AG09319 (cell line): ENCODE measurements around the gene KIF25.

ENCODE experiments used
- DNase-seq: peaks from one replicate; pipeline ENCODE4 v3.0.0-alpha.2; 2010; ENCODE audit warnings: low read depth; ENCODE audit errors: extremely low read depth
- TF ChIP-seq, protein P1 (sequence below): IDR thresholded peaks from 2 replicates; pipeline ENCODE4 v1.5.1; 2011; ENCODE audit warnings: low read depth, mild to moderate bottlenecking, inconsistent platforms, low read length, moderate library complexity

The KIF25 gene

DNA sequence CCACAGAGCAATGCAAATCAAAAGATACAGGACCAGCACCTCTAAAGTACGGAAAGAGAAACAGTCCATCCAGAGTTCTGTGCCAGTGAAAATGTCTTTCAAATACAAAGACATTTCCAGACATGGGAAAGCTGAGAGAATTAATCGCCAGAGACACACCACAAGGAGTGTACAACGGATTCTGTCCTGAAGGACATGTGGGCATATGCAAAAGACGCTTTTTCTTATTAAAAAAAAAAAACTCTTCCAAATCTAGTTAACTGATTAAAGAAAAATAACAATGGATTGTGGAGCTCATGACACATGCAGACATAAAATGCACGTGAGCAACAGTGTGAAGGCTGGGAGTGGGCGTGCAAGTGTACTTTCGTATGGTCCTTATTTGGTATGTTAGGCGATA is 22.8 kb downstream of the KIF25 start:
- TF ChIP-seq, protein P1, sequence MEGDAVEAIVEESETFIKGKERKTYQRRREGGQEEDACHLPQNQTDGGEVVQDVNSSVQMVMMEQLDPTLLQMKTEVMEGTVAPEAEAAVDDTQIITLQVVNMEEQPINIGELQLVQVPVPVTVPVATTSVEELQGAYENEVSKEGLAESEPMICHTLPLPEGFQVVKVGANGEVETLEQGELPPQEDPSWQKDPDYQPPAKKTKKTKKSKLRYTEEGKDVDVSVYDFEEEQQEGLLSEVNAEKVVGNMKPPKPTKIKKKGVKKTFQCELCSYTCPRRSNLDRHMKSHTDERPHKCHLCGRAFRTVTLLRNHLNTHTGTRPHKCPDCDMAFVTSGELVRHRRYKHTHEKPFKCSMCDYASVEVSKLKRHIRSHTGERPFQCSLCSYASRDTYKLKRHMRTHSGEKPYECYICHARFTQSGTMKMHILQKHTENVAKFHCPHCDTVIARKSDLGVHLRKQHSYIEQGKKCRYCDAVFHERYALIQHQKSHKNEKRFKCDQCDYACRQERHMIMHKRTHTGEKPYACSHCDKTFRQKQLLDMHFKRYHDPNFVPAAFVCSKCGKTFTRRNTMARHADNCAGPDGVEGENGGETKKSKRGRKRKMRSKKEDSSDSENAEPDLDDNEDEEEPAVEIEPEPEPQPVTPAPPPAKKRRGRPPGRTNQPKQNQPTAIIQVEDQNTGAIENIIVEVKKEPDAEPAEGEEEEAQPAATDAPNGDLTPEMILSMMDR, result no peak
- DNase-seq, result no peak

DNA sequence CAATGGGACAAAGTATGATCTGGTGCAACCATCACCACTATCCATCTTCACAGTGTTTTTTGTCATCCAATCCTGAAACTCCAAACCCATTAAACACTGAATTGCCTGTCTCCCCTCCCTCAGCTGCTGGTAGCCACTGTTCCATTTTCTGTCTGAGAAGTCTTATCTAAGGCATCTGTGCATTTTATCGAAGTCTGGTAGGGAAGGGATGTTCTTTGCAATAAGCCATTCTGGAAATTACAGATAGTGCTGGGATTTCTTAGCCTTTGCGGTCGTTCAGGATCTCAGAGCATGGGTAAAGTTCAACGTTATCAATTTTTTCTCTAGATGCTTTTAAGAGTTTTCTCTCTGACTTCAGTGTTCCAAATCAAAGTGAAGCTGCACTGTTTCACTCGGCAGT is 24.1 kb downstream of the KIF25 start:
- TF ChIP-seq, protein P1, result no peak
- no peak for DNase-seq

DNA sequence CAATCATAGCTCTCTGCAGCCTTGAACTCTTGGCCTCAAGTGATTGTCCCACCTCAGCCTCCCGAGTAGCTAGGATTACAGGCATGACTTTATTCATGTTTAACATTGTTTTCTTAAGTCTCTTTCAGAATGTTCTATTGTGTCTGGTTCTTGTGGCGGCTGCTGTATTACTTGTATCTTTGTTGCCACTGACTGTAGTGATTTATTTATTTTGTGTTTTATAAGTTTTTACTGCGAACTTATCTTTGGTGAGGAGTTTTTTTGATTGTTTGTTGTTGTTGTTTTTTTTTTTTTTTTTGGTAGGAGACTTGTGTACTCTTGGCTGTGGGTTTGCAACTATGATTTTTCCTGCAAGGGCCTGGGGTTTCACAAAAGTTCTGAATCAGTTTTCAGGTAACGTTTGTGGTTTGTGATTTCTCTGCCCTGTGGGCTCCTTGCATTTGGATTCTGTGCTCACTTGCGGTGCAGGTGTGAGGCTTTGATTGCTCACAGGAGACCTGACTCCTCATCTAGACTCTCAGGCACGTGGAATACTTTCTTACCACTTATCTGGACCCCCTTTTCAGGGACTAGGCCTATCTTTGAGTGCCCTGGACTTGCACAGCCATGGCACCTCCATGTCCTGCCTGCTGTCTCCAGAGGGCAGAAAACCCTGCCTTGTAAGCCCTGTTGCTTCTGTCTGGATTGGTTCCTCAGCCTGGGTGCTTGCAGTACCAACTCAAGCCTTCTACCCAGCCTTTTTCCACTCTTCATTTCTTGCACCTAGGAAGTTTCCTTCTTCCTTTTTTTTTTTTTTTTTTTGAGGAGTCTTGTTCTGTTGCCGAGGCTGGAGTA is 25.2 kb downstream of the KIF25 start:
- no peak for DNase-seq

GRCh38 chr6:168024951-168025510 is 27.6 kb downstream of the KIF25 start:
- TF ChIP-seq, protein P1, result no peak
- no peak for DNase-seq

More for the DNA sequence above, 25.2 kb downstream of the KIF25 start:
- TF ChIP-seq, protein P1, result no peak

GRCh38 chr6:168025831-168026710 is 28.6 kb downstream of the KIF25 start:
- DNase-seq, result no peak
- TF ChIP-seq, protein P1, result no peak

DNA sequence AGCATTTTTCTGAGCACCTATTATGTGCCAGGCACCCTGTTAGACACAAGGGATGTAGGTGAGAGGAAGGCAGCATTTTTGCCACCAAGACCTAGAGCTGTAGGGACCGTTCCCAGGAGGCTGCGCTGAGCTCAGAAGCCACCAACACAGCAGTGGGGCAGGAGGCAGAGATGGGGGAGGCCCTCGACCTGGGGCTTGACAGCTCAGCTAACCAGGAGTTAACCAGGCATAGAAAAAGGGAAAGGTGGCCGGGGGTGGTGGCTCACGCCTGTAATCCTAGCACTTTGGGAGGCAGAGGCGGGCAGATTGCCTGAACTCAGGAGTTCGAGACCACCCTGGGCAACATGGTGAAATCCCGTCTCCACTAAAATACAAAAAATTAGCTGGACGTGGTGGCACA is 29.5 kb downstream of the KIF25 start:
- TF ChIP-seq, protein P1, result no peak
- DNase-seq, result no peak
